Left lung (tissue), 10 donors: Measurements from ENCODE around the gene ZNF771. TPM values are rescaled to one million over a fixed set of nuclear protein-coding genes. Genes with fewer than 3 reads are reported as not detected.

Experiments used
- ATAC-seq: fragments of 200-7000 bp; cut with Tn5 transposase; one replicate; pipeline ENCODE4 v1.9.1; 2020; ENCODE audit warnings: moderate library complexity
- DNase-seq, 4 donors: peaks; one replicate each; pipeline ENCODE4 v3.0.0-alpha.2; 2013 to 2020
- H3K27ac ChIP-seq, 2 donors: fragments of 200-600 bp; sonication (generic) in 1 of 2; one replicate each; pipeline versions ENCODE4 v1.5.0 to v1.8.0; 2020 to 2021
- H3K27me3 ChIP-seq, 2 donors: fragments of 200-600 bp; sonication (generic) in 1 of 2; one replicate each; pipeline versions ENCODE4 v1.5.0 to v1.8.0; 2020 to 2021
- H3K36me3 ChIP-seq, 2 donors: fragments of 200-600 bp; sonication (generic) in 1 of 2; one replicate each; pipeline versions ENCODE4 v1.5.0 to v1.8.0; 2020 to 2021
- H3K4me1 ChIP-seq, 2 donors: fragments of 200-600 bp; one replicate each; pipeline ENCODE4 v1.8.0; 2021
- H3K4me3 ChIP-seq, 2 donors: fragments of 200-600 bp; sonication (generic) in 1 of 2; one replicate each; pipeline versions ENCODE4 v1.5.0 to v1.8.0; 2020 to 2021; ENCODE audit warnings: mild to moderate bottlenecking in 1 of 2
- H3K9me3 ChIP-seq, 2 donors: fragments of 200-600 bp; sonication (generic) in 1 of 2; one replicate each; pipeline versions ENCODE4 v1.5.0 to v1.8.0; 2020 to 2021
- intact Hi-C, 2 donors: fragments of 100-400 bp; cut with DNase I; formaldehyde crosslinking; loops; one replicate each; pipeline versions ENCODE4 v1.11.2 to v1.14.2; 2022
- polyA plus RNA-seq, 6 donors: library from polyadenylated mRNA; unstranded; fragments of 120-200 nt; gene quantifications; one replicate each; pipeline ENCODE4 v1.2.1, GENCODE V29; 2013; ENCODE audit not compliant: insufficient read length in 6 of 6
- total RNA-seq, 2 donors: library from RNA; stranded (reverse); fragmentation: NEBNext Ultra II Directional; extraction: Animal tissue kit (Norgen Biotek cat#: 25700); gene quantifications; one replicate each; pipeline ENCODE4 v1.2.1, GENCODE V29; 2021
- TF ChIP-seq, protein P1 (sequence below), 2 donors: fragments of 200-600 bp; sonication (generic) in 1 of 2; IDR thresholded peaks; one replicate each; pipeline versions ENCODE4 v1.5.0 to v1.8.0; 2021; ENCODE audit warnings: antibody characterized with exemption in 2 of 2
- donor health status: DM: no; HTN: yes; CAD: no.
- donor health status: DM: no; HTN: no; CAD: no.

Gene ZNF771
- total and polyA plus RNA-seq, 8 donors: 4.0 to 8.5 (median 5.8) TPM

DNA sequence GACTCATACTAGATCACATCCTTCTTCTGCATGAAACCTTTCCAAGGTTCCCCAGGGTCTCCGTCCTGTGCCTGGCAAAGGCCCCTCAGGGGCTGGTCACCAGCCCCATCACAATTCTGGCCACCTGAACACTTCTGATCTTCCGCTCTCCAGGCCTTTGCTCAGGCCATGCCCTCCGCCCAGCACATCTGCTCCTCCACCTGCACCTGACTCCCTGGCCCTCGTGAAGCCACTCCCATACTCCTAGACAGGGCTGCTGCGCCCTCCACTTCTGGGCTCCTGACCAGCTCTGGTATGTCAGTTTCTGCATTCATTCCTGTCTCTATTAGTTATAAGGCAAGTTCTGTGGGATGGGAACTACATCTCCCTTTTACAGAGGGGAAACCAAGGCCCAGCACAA lies 34.7 kb upstream of the ZNF771 start:
- intact Hi-C loops: no loop called here
- TF ChIP-seq, protein P1, sequence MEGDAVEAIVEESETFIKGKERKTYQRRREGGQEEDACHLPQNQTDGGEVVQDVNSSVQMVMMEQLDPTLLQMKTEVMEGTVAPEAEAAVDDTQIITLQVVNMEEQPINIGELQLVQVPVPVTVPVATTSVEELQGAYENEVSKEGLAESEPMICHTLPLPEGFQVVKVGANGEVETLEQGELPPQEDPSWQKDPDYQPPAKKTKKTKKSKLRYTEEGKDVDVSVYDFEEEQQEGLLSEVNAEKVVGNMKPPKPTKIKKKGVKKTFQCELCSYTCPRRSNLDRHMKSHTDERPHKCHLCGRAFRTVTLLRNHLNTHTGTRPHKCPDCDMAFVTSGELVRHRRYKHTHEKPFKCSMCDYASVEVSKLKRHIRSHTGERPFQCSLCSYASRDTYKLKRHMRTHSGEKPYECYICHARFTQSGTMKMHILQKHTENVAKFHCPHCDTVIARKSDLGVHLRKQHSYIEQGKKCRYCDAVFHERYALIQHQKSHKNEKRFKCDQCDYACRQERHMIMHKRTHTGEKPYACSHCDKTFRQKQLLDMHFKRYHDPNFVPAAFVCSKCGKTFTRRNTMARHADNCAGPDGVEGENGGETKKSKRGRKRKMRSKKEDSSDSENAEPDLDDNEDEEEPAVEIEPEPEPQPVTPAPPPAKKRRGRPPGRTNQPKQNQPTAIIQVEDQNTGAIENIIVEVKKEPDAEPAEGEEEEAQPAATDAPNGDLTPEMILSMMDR (IDR thresholded peaks at IDR 0.05): no peak
- Histone ChIP-seq H3K36me3 (no peaks in the 10 kb centered on the region), H3K27ac (no peak overlapping the region), H3K9me3 (no peaks in the 10 kb centered on the region), H3K4me1 (peaks cover 4 to 31% of the 10 kb centered on the region in 2 donors), H3K27me3 (no peaks in the 10 kb centered on the region), H3K4me3 (no peak overlapping the region)
- ATAC-seq (no peak), DNase-seq (no peak)

- intact Hi-C loops: no loop called here
- Histone ChIP-seq H3K4me1 (peaks cover 4 to 31% of the 10 kb centered on the region in 2 donors), H3K36me3 (no peaks in the 10 kb centered on the region), H3K27me3 (no peaks in the 10 kb centered on the region), H3K4me3 (no peak within 1 kb of the TSS), H3K27ac (no peak within 1 kb of the TSS), H3K9me3 (no peaks in the 10 kb centered on the region)
- DNase-seq (no peak), ATAC-seq (no peak)
- TF ChIP-seq, protein P1 (IDR thresholded peaks at IDR 0.05): no peak
Measured at GRCh38 chr16:30374538-30374937, 32.9 kb upstream of the ZNF771 start, which contains the start of gene MYL11. Gene MYL11, plus strand, starts transcription at chr16:30374802. Its CDS starts 56 bp downstream, at chr16:30374858.

GRCh38 chr16:30375864-30376263 lies 31.5 kb upstream of the ZNF771 start:
- DNase-seq (no peak), ATAC-seq (no peak)
- TF ChIP-seq, protein P1 (IDR thresholded peaks at IDR 0.05): no peak
- Histone ChIP-seq H3K4me3 (no peak overlapping the region), H3K27ac (no peak overlapping the region), H3K27me3 (no peaks in the 10 kb centered on the region), H3K9me3 (no peaks in the 10 kb centered on the region), H3K36me3 (no peaks in the 10 kb centered on the region), H3K4me1 (peaks cover 4 to 32% of the 10 kb centered on the region in 2 donors)
- intact Hi-C loops: no loop called here

- intact Hi-C loops: no loop called here
- Histone ChIP-seq H3K4me3 (no peak overlapping the region), H3K27ac (peak overlapping the region in 1 of 2 donors; percentile 100), H3K9me3 (no peaks in the 10 kb centered on the region), H3K36me3 (no peaks in the 10 kb centered on the region), H3K27me3 (no peaks in the 10 kb centered on the region), H3K4me1 (peaks cover 4 to 33% of the 10 kb centered on the region in 2 donors)
- TF ChIP-seq, protein P1 (IDR thresholded peaks at IDR 0.05): no peak
- DNase-seq (no peak), ATAC-seq (no peak)
Measured at GRCh38 chr16:30376461-30376902, 30.9 kb upstream of the ZNF771 start.

GRCh38 chr16:30377050-30377811 lies 30.2 kb upstream of the ZNF771 start:
- DNase-seq (no peak), ATAC-seq (no peak)
- H3K36me3 ChIP-seq: no peaks in the 10 kb centered on the region
- H3K27ac ChIP-seq: peak overlapping the region; percentile 99 to 100
- TF ChIP-seq, protein P1 (IDR thresholded peaks at IDR 0.05): no peak
- intact Hi-C loops: no loop called here
- no peaks in the 10 kb centered on the region for H3K9me3 ChIP-seq
- H3K4me1 ChIP-seq: peaks cover 4 to 33% of the 10 kb centered on the region in 2 donors
- H3K4me3 ChIP-seq: peak overlapping the region; percentile 45 to 69
- H3K27me3 ChIP-seq: no peaks in the 10 kb centered on the region
